ENCODE measurements around the gene GBP1.

Gene GBP1

DNA sequence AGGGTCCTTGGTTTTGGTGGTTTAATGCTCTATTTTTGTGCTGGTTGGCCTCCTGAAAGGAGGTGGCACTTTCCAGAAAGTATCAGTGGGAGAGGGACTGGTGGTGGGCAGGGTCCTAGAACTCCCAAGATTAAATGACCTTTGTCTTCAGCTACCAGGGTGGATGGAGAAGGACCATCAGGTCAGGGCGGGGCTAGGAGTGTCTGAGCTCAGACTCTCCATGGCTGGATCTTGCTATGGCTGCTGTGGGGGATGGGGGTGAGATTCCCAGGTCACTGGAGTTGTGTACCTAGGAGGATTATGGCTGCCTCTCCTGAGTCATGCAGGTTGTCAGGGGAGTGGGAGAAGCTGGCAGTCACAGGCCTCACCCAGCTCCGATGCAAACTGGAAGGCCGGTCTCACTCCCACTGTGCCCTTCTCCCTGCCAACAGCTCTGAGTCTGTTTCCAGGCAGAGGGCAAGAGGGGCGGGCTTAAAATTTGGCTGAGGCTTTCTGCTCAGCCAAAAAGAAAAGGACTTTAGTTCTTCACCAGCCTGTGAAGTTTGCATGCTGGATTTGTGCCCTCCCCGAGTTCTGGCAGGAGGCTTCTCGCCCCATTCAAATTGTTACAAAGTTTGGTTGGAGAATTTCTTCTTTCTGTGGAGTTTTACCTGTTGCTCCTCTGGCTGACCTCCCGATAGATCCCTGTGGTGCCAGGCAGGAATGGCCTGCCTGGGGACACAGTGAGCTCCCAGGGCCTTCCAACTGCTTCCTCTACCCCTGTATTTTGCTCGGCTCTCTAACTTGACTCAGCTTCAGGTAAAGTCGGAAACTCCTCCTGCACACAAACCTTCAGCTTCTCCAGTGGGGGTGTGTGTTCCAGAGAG, 59.5 kb downstream of the GBP1 start:
- no peak for DNase-seq
